LNCAP (cell line): ENCODE results near the gene CCDC88A.

Experiments
- CTCF ChIP-seq: fragments of 450-650 bp; IDR thresholded peaks from 2 replicates; pipeline ENCODE4 v1.5.1; 2017; ENCODE audit warnings: mild to moderate bottlenecking

CCDC88A gene

GRCh38 chr2:55268907-55269644, 150.6 kb downstream of the CCDC88A start, which contains the start of gene MTIF2:
TSS of gene MTIF2 (minus strand) at chr2:55269231. CDS start at chr2:55263858, 5,373 bp downstream.
- no peak for TF ChIP-seq CTCF

GRCh38 chr2:55268288-55268906, 151.3 kb downstream of the CCDC88A start:
- no peak for TF ChIP-seq CTCF

- TF ChIP-seq CTCF = no peak
Measured at GRCh38 chr2:55252832-55253231, 166.8 kb downstream of the CCDC88A start.

GRCh38 chr2:55247025-55247424, 172.6 kb downstream of the CCDC88A start:
- TF ChIP-seq CTCF = no peak

- no peak for TF ChIP-seq CTCF
Measured at GRCh38 chr2:55245411-55245810, 174.2 kb downstream of the CCDC88A start.

- no peak for TF ChIP-seq CTCF
Measured at GRCh38 chr2:55242617-55243016, 177.0 kb downstream of the CCDC88A start.

- TF ChIP-seq CTCF = no peak
Measured at GRCh38 chr2:55239656-55240222, 179.9 kb downstream of the CCDC88A start.
